SU-DHL-6 (cell line): ENCODE data around the gene KRTAP12-3.
"Not testable (repeated sequence)": the region's sequence is repeated elsewhere in the genome, so short reads cannot be mapped to it uniquely, and the experiment has no call there.

Experiments
- CTCF ChIP-seq: fragments of 200-600 bp; sonication (generic); IDR thresholded peaks from one replicate; pipeline ENCODE4 v1.5.1; 2017; ENCODE audit warnings: antibody characterized with exemption, mild to moderate bottlenecking, low read length, moderate library complexity; ENCODE audit not compliant: insufficient read depth, poor library complexity, severe bottlenecking
- EZH2phosphoT487 ChIP-seq: fragments of 200-600 bp; sonication (generic), shearing (Covaris generic); conservative IDR thresholded peaks from 2 replicates; pipeline ENCODE4 v1.6.1; 2018; ENCODE audit warnings: mild to moderate bottlenecking, antibody characterized with exemption, low read length, moderate library complexity, mixed read lengths

- not testable (repeated sequence) for TF ChIP-seq EZH2phosphoT487, CTCF
These were observed 30.4 kb upstream of the KRTAP12-3 start for GRCh38 chr21:44627181-44627822.
